ENCODE measurements around the gene CD55.

DNA sequence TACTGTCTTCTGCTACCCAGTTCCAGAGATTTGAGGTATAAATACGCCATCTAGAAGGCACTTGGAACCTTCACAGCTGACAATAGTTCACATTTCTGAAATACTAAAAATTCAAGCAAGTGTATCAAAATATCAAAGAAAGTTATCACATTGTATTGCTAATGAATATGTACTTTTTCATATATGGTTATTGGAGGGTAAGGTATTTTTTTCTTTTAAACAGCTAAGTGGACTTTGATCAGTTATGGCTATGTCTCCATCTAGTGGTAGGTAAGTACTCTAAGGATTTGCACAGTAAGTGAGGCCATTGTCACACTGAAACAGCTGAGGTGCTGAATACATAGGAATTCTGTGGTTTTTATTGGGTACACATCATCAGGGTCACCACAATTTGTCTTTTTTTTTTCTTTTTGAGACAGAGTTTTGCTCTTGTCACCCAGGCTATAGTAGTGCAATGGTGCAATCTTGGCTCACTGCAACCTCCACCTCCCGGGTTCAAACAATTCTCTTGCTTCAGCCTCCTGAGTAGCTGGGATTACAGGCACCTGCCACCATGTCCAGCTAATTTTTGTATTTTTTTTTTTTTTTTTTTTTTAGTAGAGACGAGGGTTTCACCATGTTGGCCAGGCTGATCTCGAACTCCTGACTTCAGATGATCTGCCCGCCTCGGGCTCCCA lies 83.5 kb downstream of the CD55 start:
- TF ChIP-seq, protein P1, sequence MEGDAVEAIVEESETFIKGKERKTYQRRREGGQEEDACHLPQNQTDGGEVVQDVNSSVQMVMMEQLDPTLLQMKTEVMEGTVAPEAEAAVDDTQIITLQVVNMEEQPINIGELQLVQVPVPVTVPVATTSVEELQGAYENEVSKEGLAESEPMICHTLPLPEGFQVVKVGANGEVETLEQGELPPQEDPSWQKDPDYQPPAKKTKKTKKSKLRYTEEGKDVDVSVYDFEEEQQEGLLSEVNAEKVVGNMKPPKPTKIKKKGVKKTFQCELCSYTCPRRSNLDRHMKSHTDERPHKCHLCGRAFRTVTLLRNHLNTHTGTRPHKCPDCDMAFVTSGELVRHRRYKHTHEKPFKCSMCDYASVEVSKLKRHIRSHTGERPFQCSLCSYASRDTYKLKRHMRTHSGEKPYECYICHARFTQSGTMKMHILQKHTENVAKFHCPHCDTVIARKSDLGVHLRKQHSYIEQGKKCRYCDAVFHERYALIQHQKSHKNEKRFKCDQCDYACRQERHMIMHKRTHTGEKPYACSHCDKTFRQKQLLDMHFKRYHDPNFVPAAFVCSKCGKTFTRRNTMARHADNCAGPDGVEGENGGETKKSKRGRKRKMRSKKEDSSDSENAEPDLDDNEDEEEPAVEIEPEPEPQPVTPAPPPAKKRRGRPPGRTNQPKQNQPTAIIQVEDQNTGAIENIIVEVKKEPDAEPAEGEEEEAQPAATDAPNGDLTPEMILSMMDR (IDR thresholded peaks at IDR 0.05; ENCODE audit: control extremely low read depth in 1 of 3, insufficient read depth in 1 of 3, low read depth in 1 of 3, low read length in 3 of 3), result peak in 2 of 3 experiments; percentile 50 to 69; a peak in 3 of 4 replicates
- TF ChIP-seq MAFK (IDR thresholded peaks at IDR 0.05; ENCODE audit: low read depth, low read length) (no peak), SRF (IDR thresholded peaks at IDR 0.05; ENCODE audit: low read depth, low read length) (no peak), POLR2A (IDR thresholded peaks at IDR 0.05; ENCODE audit: control extremely low read depth in 1 of 2, low read depth in 2 of 2, low read length in 2 of 2) (no peak), RFX5 (IDR thresholded peaks at IDR 0.05; ENCODE audit: borderline replicate concordance, low read depth, low read length) (no peak), BACH1 (IDR thresholded peaks at IDR 0.05; ENCODE audit: low read length) (no peak)
- TF ChIP-seq, protein P2, sequence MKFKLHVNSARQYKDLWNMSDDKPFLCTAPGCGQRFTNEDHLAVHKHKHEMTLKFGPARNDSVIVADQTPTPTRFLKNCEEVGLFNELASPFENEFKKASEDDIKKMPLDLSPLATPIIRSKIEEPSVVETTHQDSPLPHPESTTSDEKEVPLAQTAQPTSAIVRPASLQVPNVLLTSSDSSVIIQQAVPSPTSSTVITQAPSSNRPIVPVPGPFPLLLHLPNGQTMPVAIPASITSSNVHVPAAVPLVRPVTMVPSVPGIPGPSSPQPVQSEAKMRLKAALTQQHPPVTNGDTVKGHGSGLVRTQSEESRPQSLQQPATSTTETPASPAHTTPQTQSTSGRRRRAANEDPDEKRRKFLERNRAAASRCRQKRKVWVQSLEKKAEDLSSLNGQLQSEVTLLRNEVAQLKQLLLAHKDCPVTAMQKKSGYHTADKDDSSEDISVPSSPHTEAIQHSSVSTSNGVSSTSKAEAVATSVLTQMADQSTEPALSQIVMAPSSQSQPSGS (IDR thresholded peaks at IDR 0.05; ENCODE audit: low read length), result no peak
